HepG2 (cell line): ENCODE data around the gene MRPL51. TPM values are rescaled to one million over a fixed set of nuclear protein-coding genes. Genes with fewer than 3 reads are reported as not detected.

Source experiments
- ATAC-seq: fragments of 200-7000 bp; cut with Tn5 transposase; 3 replicates; pipeline ENCODE4 v1.9.1; 2020; ENCODE audit warnings: mild to moderate bottlenecking, moderate library complexity
- BruUV-seq: library from RNA; stranded (reverse); fragments of 400-500 nt; replicated peaks from 2 replicates; lab custom pipeline; 2021; lab: Mats Ljungman, UMichigan
- CTCF ChIA-PET: fragments of 300-600 bp; formaldehyde crosslinking; extraction: SDS; loops from one replicate; lab custom pipeline; 2021; ENCODE audit warnings: low total read pairs, inconsistent platforms, low intra/inter-chr PET ratio; lab: Yijun Ruan, JAX
- POLR2A ChIA-PET: fragments of 350-600 bp; sonication (Branson Sonifier 250); formaldehyde crosslinking; loops from one replicate; lab custom pipeline; 2020; ENCODE audit warnings: antibody characterized with exemption, inconsistent platforms; lab: Yijun Ruan, JAX
- DNase-seq: peaks from one replicate; pipeline ENCODE4 v3.0.0-alpha.2; 2015; ENCODE audit warnings: low spot score
- FAIRE-seq: peaks from 3 replicates; lab custom pipeline; 2011; peaks lifted over from hg19 to GRCh38; lab: Jason Lieb, UNC
- H2AFZ ChIP-seq: one replicate; pipeline ENCODE4 v1.6.1; 2011; ENCODE audit warnings: low read length, inconsistent platforms
- H3K27ac ChIP-seq: fragments of 300-600 bp; 3 replicates; pipeline ENCODE4 v1.8.0; 2011; ENCODE audit warnings: mixed run types, mild to moderate bottlenecking, mixed read lengths, low read length, inconsistent platforms; ENCODE audit not compliant: insufficient read depth; ENCODE audit errors: extremely low read length
- H3K27me3 ChIP-seq, 2 experiments: fragments of 200-600 bp in 1 of 2; 2 replicates in 1 of 2; 3 replicates in 1 of 2; pipeline versions ENCODE4 v1.6.0 to v1.8.0; 2011; ENCODE audit warnings: low read length in 2 of 2, mild to moderate bottlenecking in 2 of 2, moderate library complexity in 2 of 2, inconsistent platforms in 1 of 2; ENCODE audit not compliant: insufficient read depth in 2 of 2, control insufficient read depth in 1 of 2
- H3K36me3 ChIP-seq, 2 experiments: fragments of 200-600 bp in 1 of 2; replicated peaks in 1 of 2; 2 replicates in 1 of 2; 3 replicates in 1 of 2; pipeline versions ENCODE4 v1.5.1 to v1.8.0; 2011; ENCODE audit warnings: low read length in 2 of 2, inconsistent platforms in 1 of 2; ENCODE audit not compliant: insufficient read depth in 2 of 2, control insufficient read depth in 1 of 2
- H3K4me1 ChIP-seq: 2 replicates; pipeline ENCODE4 v1.5.1; 2012; ENCODE audit warnings: low read length, inconsistent platforms; ENCODE audit not compliant: insufficient read depth
- H3K4me2 ChIP-seq: 2 replicates; pipeline ENCODE4 v1.6.0; 2011; ENCODE audit warnings: low read depth, low read length, inconsistent platforms
- H3K4me3 ChIP-seq, 3 experiments: fragments of 200-600 bp in 1 of 3; sonication (generic), shearing (Covaris generic) in 1 of 3; replicated peaks in 1 of 3; 2 replicates each; pipeline ENCODE4 v1.5.1; 2011 to 2016; ENCODE audit warnings: low read length in 3 of 3, inconsistent platforms in 2 of 3, low read depth in 2 of 3, mild to moderate bottlenecking in 2 of 3, control low read depth in 1 of 3, mixed read lengths in 1 of 3; ENCODE audit not compliant: insufficient read depth in 1 of 3
- H3K79me2 ChIP-seq: one replicate; pipeline ENCODE4 v1.6.1; 2011; ENCODE audit warnings: low read length, inconsistent platforms; ENCODE audit not compliant: insufficient read depth
- H3K9ac ChIP-seq: 2 replicates; pipeline ENCODE4 v1.6.0; 2011; ENCODE audit warnings: mild to moderate bottlenecking, low read depth, low read length, inconsistent platforms; ENCODE audit not compliant: insufficient read depth
- H3K9me3 ChIP-seq: 2 replicates; pipeline ENCODE4 v1.5.1; 2012; ENCODE audit warnings: mild to moderate bottlenecking, low read length
- H4K20me1 ChIP-seq: 2 replicates; pipeline ENCODE4 v1.6.0; 2011; ENCODE audit warnings: inconsistent platforms, mild to moderate bottlenecking, low read length, moderate library complexity; ENCODE audit not compliant: insufficient read depth
- ADNP ChIP-seq: sonication (generic); formaldehyde crosslinking; IDR thresholded peaks from 2 replicates; pipeline ENCODE4 v1.4.0; 2020; ENCODE audit warnings: missing genetic modification reagents
- EEA1 ChIP-seq: sonication (generic); formaldehyde crosslinking; IDR thresholded peaks from 2 replicates; pipeline ENCODE4 v1.5.1; 2020; ENCODE audit warnings: mild to moderate bottlenecking, missing genetic modification reagents, borderline replicate concordance
- NR2F2 ChIP-seq: IDR thresholded peaks from 2 replicates; pipeline ENCODE4 v1.6.1; 2012; ENCODE audit warnings: low read depth, inconsistent platforms, borderline replicate concordance
- POLR2AphosphoS2 ChIP-seq: IDR thresholded peaks from 2 replicates; pipeline ENCODE4 v1.6.1; 2011; ENCODE audit warnings: low read depth, low read length, improper control_type of control experiment
- PPARG ChIP-seq: conservative IDR thresholded peaks from 2 replicates; pipeline ENCODE4 v1.6.1; 2016; ENCODE audit warnings: missing biosample characterization, missing genetic modification reagents
- RFX3 ChIP-seq: IDR thresholded peaks from 2 replicates; pipeline ENCODE4 v1.6.1; 2016; ENCODE audit warnings: missing biosample characterization, missing genetic modification reagents
- RORA ChIP-seq: sonication (generic); formaldehyde crosslinking; IDR thresholded peaks from 2 replicates; pipeline ENCODE4 v1.5.0; 2020; ENCODE audit warnings: mild to moderate bottlenecking, missing genetic modification reagents, moderate library complexity
- ZC3H4 ChIP-seq: sonication (generic); formaldehyde crosslinking; IDR thresholded peaks from 2 replicates; pipeline ENCODE4 v1.4.0; 2020; ENCODE audit warnings: missing genetic modification reagents, borderline replicate concordance
- ZFY ChIP-seq: sonication (generic); formaldehyde crosslinking; IDR thresholded peaks from 2 replicates; pipeline ENCODE4 v1.4.0; 2020; ENCODE audit warnings: missing genetic modification reagents
- ZNF24 ChIP-seq: fragments of 450-650 bp; IDR thresholded peaks from 2 replicates; pipeline ENCODE4 v1.6.1; 2017; ENCODE audit warnings: antibody characterized with exemption, mild to moderate bottlenecking
- ZNF747 ChIP-seq: sonication (generic); formaldehyde crosslinking; IDR thresholded peaks from 2 replicates; pipeline ENCODE4 v1.8.1; 2023; ENCODE audit warnings: missing genetic modification reagents, mild to moderate bottlenecking, borderline replicate concordance
- ZNF773 ChIP-seq: sonication (generic); formaldehyde crosslinking; IDR thresholded peaks from 2 replicates; pipeline ENCODE4 v1.4.0; 2020; ENCODE audit warnings: missing genetic modification reagents, borderline replicate concordance
- in situ Hi-C: cut with HindIII; loops from 2 replicates; pipeline ENCODE4 v1.10.0; 2017; ENCODE audit warnings: low pct_unique_long_range_greater_than_20kb; ENCODE audit not compliant: extremely low pct_ligation_motif_present
- intact Hi-C: fragments of 100-400 bp; cut with micrococcal nuclease; formaldehyde crosslinking; loops from one replicate; pipeline ENCODE4 v1.10.0; 2022; ENCODE audit not compliant: unreplicated experiment
- polyA plus RNA-seq, 8 experiments: library from polyadenylated mRNA; depleted of rRNA in 3 of 8; stranded (reverse) in 7 of 8; unstranded in 1 of 8; fragments of >200 nt; fragmentation: Illumina TruSeq in 4 of 8; extraction: Trizol in 4 of 8; gene quantifications; 2 replicates each; pipeline versions ENCODE4 v1.2.1 to v1.2.3, GENCODE V29; 2011 to 2016; ENCODE audit warnings: low read depth in 4 of 8, missing spikeins in 1 of 8, mixed read lengths in 1 of 8; ENCODE audit not compliant: insufficient read depth in 1 of 8
- total RNA-seq, 5 experiments: library from RNA; depleted of rRNA; stranded (reverse); fragments of >200 nt; fragmentation: Illumina TruSeq; extraction: Trizol; gene quantifications; 2 replicates each; pipeline ENCODE4 v1.2.3, GENCODE V29; 2016; ENCODE audit warnings: low read depth in 1 of 5
- TF ChIP-seq, protein P1 (sequence below), 2 experiments: IDR thresholded peaks; 2 replicates each; pipeline ENCODE4 v1.6.1; 2011 to 2012; ENCODE audit warnings: low read length in 2 of 2, borderline replicate concordance in 1 of 2, low read depth in 1 of 2, mild to moderate bottlenecking in 1 of 2, moderate library complexity in 1 of 2
- TF ChIP-seq, protein P2 (sequence below): sonication (generic); formaldehyde crosslinking; IDR thresholded peaks from 2 replicates; pipeline ENCODE4 v1.4.0; 2020; ENCODE audit warnings: missing genetic modification reagents, mild to moderate bottlenecking, borderline replicate concordance
- TF ChIP-seq, protein P3 (sequence below): sonication (generic); formaldehyde crosslinking; IDR thresholded peaks from 2 replicates; pipeline ENCODE4 v1.4.0; 2020; ENCODE audit warnings: missing genetic modification reagents; ENCODE audit errors: not compliant biosample characterization

Gene MRPL51
- total and polyA plus RNA-seq, 2 of the 13 experiments (the other 11 are each of a cell fraction or from before 2014, with no cell fraction given), result 64.8 to 278 TPM

DNA sequence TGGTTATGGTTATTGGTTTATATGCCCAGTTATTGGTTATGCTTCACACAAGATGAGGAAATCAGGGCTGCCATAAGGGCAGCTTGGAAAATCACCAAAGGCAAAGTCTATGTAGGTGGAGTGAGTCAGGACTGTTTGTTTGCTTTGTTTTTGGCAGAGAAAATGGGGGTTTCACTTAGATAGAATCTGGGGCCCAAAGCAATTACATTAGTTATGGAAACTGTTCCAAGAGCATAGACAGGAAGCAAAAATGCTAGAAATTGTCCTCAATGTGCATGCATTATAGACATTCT is 24.8 kb downstream of the MRPL51 start:
- FAIRE-seq (no peak), ATAC-seq (no peak), DNase-seq (peak; percentile 43)
- H3K9ac ChIP-seq, result no peak overlapping the region
- H3K27me3 ChIP-seq, result no peaks in the 10 kb centered on the region
- H3K79me2 ChIP-seq, result no peaks in the 10 kb centered on the region
- peaks cover 7 to 11% of the 10 kb centered on the region in 2 experiments; a peak in 3 of 5 replicates for H3K36me3 ChIP-seq
- no peak overlapping the region for H3K4me3 ChIP-seq
- peak overlapping the region; percentile 8; the same call in 1 of the 2 replicates for H3K4me2 ChIP-seq
- H2AFZ ChIP-seq, result no peak overlapping the region
- POLR2A ChIA-PET, result interaction anchor here (1.2 to 4.2 kb wide), 3 partner anchors 16 to 67 kb away, joined by 4 to 68 read pairs (median 54); partner anchors contain the start of genes GAPDH, MRPL51 and TAPBPL
- no peak overlapping the region for H3K27ac ChIP-seq
- no TSS peak for BruUV-seq
- H3K9me3 ChIP-seq, result no peaks in the 10 kb centered on the region
- in situ Hi-C loops (loop anchor here (25.0 kb wide), 1 partner anchor 406 kb away; no protein-coding TSS in a partner anchor), intact Hi-C loops (loop anchor here (10.0 kb wide), 1 partner anchor 133 kb away; no protein-coding TSS in a partner anchor)
- peaks cover 41% of the 10 kb centered on the region for H3K4me1 ChIP-seq
- H4K20me1 ChIP-seq, result no peaks in the 10 kb centered on the region
- CTCF ChIA-PET, result no interaction called here
- TF ChIP-seq, protein P1, sequence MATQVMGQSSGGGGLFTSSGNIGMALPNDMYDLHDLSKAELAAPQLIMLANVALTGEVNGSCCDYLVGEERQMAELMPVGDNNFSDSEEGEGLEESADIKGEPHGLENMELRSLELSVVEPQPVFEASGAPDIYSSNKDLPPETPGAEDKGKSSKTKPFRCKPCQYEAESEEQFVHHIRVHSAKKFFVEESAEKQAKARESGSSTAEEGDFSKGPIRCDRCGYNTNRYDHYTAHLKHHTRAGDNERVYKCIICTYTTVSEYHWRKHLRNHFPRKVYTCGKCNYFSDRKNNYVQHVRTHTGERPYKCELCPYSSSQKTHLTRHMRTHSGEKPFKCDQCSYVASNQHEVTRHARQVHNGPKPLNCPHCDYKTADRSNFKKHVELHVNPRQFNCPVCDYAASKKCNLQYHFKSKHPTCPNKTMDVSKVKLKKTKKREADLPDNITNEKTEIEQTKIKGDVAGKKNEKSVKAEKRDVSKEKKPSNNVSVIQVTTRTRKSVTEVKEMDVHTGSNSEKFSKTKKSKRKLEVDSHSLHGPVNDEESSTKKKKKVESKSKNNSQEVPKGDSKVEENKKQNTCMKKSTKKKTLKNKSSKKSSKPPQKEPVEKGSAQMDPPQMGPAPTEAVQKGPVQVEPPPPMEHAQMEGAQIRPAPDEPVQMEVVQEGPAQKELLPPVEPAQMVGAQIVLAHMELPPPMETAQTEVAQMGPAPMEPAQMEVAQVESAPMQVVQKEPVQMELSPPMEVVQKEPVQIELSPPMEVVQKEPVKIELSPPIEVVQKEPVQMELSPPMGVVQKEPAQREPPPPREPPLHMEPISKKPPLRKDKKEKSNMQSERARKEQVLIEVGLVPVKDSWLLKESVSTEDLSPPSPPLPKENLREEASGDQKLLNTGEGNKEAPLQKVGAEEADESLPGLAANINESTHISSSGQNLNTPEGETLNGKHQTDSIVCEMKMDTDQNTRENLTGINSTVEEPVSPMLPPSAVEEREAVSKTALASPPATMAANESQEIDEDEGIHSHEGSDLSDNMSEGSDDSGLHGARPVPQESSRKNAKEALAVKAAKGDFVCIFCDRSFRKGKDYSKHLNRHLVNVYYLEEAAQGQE (IDR thresholded peaks at IDR 0.05; ENCODE audit: borderline replicate concordance in 1 of 2, low read depth in 1 of 2, low read length in 2 of 2), result no peak
- TF ChIP-seq NR2F2 (no peak), ZC3H4 (CRISPR knock-in tag) (no peak), ZNF747 (no peak), ADNP (CRISPR knock-in tag) (no peak), EEA1 (CRISPR knock-in tag) (no peak), ZNF773 (CRISPR knock-in tag) (no peak), ZFY (CRISPR knock-in tag) (no peak), ZNF24 (no peak), RORA (CRISPR knock-in tag) (no peak), PPARG (no peak), POLR2AphosphoS2 (no peak), RFX3 (CRISPR knock-in tag) (no peak)
- TF ChIP-seq, protein P2, sequence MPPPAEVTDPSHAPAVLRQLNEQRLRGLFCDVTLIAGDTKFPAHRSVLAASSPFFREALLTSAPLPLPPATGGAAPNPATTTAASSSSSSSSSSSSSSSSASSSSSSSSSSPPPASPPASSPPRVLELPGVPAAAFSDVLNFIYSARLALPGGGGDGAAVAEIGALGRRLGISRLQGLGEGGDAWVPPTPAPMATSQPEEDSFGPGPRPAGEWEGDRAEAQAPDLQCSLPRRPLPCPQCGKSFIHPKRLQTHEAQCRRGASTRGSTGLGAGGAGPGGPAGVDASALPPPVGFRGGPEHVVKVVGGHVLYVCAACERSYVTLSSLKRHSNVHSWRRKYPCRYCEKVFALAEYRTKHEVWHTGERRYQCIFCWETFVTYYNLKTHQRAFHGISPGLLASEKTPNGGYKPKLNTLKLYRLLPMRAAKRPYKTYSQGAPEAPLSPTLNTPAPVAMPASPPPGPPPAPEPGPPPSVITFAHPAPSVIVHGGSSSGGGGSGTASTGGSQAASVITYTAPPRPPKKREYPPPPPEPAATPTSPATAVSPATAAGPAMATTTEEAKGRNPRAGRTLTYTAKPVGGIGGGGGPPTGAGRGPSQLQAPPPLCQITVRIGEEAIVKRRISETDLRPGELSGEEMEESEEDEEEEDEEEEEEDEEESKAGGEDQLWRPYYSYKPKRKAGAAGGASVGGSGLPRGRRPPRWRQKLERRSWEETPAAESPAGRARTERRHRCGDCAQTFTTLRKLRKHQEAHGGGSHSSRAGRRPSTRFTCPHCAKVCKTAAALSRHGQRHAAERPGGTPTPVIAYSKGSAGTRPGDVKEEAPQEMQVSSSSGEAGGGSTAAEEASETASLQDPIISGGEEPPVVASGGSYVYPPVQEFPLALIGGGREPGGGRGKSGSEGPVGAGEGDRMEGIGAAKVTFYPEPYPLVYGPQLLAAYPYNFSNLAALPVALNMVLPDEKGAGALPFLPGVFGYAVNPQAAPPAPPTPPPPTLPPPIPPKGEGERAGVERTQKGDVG (CRISPR knock-in tag), result no peak
- TF ChIP-seq, protein P3, sequence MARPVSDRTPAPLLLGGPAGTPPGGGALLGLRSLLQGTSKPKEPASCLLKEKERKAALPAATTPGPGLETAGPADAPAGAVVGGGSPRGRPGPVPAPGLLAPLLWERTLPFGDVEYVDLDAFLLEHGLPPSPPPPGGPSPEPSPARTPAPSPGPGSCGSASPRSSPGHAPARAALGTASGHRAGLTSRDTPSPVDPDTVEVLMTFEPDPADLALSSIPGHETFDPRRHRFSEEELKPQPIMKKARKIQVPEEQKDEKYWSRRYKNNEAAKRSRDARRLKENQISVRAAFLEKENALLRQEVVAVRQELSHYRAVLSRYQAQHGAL (CRISPR knock-in tag), result no peak
